NCI-H1436 (cell line): ENCODE data around the gene CEP19.

ENCODE experiments used
- DNase-seq: peaks from one replicate; lab custom pipeline; 2025; lab: John Stamatoyannopoulos, UW

The CEP19 gene

GRCh38 chr3:196708467-196708866 lies 3.6 kb downstream of the CEP19 start:
- no peak for DNase-seq

- DNase-seq, result no peak
Measured at GRCh38 chr3:196707566-196707965, 4.5 kb downstream of the CEP19 start.

- no peak for DNase-seq
Measured at GRCh38 chr3:196706731-196707130, 5.3 kb downstream of the CEP19 start.

GRCh38 chr3:196706327-196706726 lies 5.7 kb downstream of the CEP19 start:
- DNase-seq, result no peak

- no peak for DNase-seq
Measured at GRCh38 chr3:196700801-196701200, 11.2 kb downstream of the CEP19 start.

GRCh38 chr3:196699749-196700148 lies 12.3 kb downstream of the CEP19 start:
- no peak for DNase-seq

- no peak for DNase-seq
Measured at GRCh38 chr3:196697270-196697669, 14.8 kb downstream of the CEP19 start.

- DNase-seq, result no peak
Measured at GRCh38 chr3:196695849-196696226, 16.2 kb downstream of the CEP19 start.

GRCh38 chr3:196694941-196695848 lies 16.9 kb downstream of the CEP19 start:
- DNase-seq, result no peak

- DNase-seq, result no peak
Measured at GRCh38 chr3:196694202-196694638, 17.8 kb downstream of the CEP19 start.

GRCh38 chr3:196691386-196691785 lies 20.7 kb downstream of the CEP19 start:
- DNase-seq, result no peak

- DNase-seq, result no peak
Measured at GRCh38 chr3:196689941-196690660, 21.9 kb downstream of the CEP19 start.

- DNase-seq, result peak; percentile 86
Measured at GRCh38 chr3:196688349-196688748, 23.7 kb downstream of the CEP19 start.

- DNase-seq, result no peak
Measured at GRCh38 chr3:196686436-196686835, 25.6 kb downstream of the CEP19 start.

GRCh38 chr3:196684548-196685407 lies 27.3 kb downstream of the CEP19 start:
- DNase-seq, result peak; percentile 71

GRCh38 chr3:196677931-196678330 lies 34.1 kb downstream of the CEP19 start:
- DNase-seq, result no peak

GRCh38 chr3:196677353-196677752 lies 34.7 kb downstream of the CEP19 start:
- no peak for DNase-seq

- DNase-seq, result no peak
Measured at GRCh38 chr3:196673632-196674031, 38.4 kb downstream of the CEP19 start.

- DNase-seq, result no peak
Measured at GRCh38 chr3:196670339-196670738, 41.7 kb downstream of the CEP19 start.

GRCh38 chr3:196667056-196667825 lies 44.8 kb downstream of the CEP19 start:
- no peak for DNase-seq
